HG03558 (cell line): Measurements from ENCODE around the gene TCF3.
"Not testable (repeated sequence)": the region's sequence is repeated elsewhere in the genome, so short reads cannot be mapped to it uniquely, and the experiment has no call there.

Experiments
- ATAC-seq: cut with Tn5 transposase; IDR thresholded peaks from one replicate; pipeline ENCODE4 v1.9.1; 2021; ENCODE audit warnings: moderate number of reproducible peaks; ENCODE audit not compliant: unreplicated experiment; ENCODE audit errors: extremely low read depth

Gene TCF3

DNA sequence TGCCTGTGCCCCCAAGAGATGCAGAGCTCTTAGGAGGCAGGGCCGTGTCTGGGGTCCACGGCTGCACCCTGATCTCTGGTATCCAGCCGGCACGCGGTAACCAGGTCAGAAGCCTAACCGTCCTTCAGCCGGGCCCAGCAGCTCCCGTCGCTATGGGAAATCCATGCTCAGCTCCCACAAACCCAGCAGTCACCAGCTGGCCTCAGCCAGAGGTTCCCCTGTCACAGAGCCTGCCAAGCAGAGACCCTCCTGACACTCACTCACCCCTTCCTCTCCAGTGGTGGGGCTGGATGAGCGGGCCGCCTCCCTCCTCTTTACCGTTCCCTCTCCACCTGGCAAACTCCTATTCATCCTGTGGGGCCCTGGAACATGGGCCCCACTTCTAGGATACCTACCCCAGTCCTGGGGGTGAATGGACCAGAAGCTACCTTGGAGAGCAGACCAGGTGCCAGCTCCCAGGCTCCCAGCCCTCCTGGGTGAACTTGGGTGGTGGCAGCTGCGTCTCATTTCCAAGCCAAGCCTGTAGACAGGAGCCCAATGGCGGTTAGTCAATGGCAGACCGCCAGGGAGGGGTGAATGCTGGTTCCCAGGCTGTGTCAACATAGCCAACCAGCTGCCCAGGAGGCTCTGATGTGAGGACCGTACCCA, 21.4 kb upstream of the TCF3 start:
- ATAC-seq = no peak

GRCh38 chr19:1672769-1673644, 20.6 kb upstream of the TCF3 start:
- no peak for ATAC-seq

DNA sequence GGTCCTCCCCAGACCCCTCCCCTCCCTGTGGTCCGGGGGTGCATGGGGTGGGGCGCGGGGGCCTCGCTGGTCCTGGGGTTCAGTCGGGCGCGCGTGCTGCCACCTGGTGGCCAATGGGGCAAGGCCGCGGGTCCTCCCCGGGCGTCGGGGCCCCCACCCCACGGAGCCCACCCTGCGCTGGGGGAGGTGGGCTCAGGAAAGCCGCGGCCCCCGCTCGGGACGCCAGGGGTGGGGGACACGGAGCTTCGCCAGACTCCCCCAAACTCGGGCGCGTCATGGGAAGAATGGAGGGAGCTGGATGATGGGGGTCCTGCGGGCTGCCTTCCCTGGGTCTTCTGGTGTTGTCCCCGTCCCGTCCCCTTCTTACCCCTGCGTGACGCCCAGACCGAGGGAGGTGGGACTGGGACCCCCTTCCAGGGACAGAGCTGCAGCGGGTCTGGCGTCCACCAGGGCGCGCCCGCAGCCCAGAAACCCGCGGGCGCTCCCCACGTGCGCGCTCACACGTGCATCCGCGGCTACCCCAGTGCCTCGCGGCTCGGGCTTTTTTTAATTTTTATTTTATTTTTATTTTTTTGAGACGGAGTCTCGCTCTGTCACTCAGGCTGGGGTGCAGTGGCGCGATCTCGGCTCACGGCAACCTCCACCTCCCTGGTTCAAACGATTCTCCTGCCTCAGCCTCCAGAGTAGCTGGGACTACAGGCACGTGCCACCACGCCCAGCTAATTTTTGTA, 19.8 kb upstream of the TCF3 start:
- ATAC-seq = no peak

- ATAC-seq = no peak
Observed at GRCh38 chr19:1671716-1672037, 19.3 kb upstream of the TCF3 start.

DNA sequence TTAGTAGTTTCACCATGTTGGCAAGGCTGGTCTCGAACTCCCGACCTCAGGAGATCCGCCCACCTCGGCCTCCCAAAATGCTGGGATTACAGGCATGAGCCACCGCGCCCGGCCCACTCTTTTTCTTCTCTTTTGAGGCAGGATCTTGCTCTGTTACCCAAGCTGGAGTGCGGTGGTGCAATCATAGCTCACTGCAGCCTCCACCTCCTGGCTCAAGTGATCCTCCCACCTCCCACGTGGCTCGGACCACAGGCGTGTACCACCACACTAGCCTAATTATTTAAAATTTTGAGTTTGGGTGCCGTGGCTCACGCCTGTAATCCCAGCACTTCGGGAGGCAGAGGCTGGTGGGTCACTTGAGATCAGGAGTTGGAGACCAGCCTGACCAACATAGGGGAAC, 18.3 kb upstream of the TCF3 start:
- not testable (repeated sequence) for ATAC-seq

GRCh38 chr19:1668486-1669270, 16.3 kb upstream of the TCF3 start:
- ATAC-seq = no peak

GRCh38 chr19:1668048-1668485, 15.7 kb upstream of the TCF3 start:
- no peak for ATAC-seq

DNA sequence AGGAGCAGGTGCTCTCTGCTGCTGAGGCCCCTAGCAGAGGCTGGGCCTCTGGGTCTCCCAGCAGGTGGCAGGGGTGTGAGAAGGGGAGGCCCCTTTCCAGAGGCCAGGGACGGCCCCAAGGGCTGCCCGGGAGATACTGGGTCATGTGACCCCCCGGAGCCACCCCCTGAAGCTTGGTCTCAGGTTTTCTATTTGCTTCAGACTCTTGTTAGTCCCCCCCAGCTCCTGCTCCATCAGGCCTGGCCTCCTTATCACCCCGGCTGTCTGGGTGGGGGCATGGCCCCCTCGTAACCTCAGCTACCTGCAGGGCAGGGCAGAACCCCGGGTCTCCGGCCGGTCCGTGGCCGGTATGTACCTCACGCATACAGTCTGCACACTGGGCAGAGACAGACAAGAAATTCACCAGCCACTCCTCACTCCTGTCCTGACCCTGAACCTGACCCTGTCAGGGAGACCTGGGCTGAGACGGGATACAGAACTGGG, 13.2 kb upstream of the TCF3 start:
- no peak for ATAC-seq

- no peak for ATAC-seq
Observed at GRCh38 chr19:1663852-1664251, 11.4 kb upstream of the TCF3 start.

DNA sequence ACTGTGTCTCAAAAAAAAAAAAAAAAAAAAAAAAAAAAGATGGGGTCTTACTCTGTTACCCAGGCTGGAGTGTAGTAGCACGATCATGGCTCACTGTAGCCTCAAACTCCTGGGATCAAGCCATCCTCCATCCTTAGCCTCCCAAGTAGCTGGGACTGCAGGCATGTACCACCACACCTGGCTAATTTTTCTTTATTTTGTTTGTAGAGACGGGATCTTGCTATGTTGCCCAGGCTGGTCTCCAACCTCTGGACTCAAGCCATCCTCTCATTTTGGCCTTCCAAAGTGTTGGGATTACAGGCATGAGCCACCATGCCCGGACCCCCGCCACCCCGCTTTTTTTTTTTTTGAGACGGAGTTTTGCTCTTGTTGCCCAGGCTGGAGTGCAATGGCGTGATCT, 10.8 kb upstream of the TCF3 start:
- ATAC-seq = not testable (repeated sequence)

DNA sequence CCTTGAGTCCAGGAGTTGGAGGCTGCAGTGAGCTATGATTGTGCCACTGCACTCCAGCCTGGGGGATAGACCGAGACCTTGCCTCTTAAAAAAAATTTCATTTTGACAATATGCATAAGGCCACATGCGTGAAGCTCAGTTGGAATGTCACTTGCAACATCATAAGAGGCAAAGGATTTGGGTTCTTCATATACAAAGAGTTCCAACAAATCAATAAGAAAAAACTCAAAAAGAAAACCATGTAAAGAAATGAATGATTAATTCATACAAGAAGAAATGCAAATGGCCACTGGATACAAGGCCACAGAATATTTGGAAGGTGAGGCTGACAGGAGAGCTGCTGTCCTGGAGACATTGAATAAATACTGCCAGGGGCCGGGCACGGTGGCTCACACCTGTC, 9.6 kb upstream of the TCF3 start:
- ATAC-seq = no peak

DNA sequence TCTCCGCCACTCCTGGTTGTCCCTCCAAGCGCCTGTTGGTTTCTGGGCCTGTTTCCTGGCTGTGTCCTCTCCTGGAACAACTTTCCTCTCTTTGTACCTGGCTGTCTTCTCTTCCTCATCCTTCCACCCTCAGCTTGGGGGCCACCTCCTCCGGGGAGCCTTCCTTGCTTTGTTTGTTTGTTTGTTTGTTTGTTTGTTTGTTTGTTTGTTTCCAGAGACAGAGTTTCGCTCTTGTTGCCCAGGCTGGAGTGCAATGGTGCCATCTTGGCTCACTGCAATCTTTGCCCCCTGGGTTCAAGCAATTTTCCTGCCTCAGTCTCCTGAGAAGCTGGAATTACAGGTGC, 6.6 kb upstream of the TCF3 start:
- ATAC-seq = no peak

DNA sequence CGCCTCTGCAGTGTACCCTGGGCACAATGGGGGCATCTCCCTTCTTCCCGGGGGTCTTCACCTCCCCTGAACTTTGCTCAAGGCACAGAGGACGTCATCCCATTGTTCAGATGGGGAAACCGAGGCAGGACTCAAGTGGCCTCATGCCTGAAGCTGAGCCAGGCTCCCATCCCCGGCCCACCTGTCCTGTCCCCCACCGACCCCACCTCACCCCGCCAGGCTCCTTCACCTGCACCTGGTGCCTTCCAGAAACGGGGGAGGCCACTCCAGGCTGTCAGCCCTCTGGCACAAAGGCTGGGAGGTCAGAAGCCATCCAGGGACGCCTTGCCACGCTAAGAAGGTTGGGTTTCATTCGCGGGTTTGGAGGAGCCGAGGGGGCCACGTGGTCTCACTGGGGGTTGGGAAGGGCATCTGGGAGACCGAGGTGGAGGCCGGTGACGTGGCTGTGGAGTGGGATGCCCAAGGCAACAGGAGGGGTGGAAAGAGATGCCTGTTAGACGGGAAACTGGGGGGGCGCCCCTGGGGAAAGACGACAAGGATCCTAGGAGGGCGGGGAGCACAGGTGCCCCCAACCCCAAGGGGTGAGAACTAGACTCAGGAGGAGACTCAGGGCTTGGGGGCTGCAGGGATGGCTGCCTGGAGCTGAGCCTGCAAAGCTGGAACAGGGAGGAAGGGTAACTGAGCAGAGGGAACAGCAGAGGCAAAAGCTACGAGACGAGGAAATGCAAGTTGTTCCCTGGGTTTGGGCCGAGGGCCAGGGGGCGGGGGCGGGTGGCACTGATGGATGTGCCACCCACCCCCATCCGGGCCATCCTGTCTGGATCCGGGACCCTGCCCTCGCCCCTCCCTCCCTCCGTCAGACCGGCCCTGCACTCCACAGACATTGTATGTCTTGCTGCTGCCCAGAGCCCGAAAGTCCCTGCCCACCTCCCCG, 6.0 kb upstream of the TCF3 start:
- no peak for ATAC-seq

DNA sequence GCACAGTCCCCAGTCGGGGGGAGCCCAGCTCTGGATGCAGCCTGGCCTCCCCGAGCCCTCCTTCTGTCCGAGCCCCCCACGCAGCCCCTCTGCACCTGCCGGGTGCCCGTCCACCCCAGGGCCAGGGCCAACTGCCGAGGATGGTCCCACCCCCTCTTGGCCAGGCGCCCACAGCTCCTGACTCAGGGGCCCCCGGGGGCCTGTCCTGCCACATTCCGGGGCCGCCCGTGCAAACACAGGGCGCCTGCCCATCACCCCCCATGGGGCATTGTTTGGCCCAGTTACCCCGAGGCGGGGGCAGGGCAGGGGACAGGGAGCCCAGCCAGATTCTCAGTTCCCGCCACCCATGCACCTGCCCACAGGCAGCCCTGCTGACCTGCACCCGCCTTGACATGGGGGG, 5.3 kb upstream of the TCF3 start:
- ATAC-seq = no peak

- no peak for ATAC-seq
Observed at GRCh38 chr19:1656988-1657536, 4.6 kb upstream of the TCF3 start.

DNA sequence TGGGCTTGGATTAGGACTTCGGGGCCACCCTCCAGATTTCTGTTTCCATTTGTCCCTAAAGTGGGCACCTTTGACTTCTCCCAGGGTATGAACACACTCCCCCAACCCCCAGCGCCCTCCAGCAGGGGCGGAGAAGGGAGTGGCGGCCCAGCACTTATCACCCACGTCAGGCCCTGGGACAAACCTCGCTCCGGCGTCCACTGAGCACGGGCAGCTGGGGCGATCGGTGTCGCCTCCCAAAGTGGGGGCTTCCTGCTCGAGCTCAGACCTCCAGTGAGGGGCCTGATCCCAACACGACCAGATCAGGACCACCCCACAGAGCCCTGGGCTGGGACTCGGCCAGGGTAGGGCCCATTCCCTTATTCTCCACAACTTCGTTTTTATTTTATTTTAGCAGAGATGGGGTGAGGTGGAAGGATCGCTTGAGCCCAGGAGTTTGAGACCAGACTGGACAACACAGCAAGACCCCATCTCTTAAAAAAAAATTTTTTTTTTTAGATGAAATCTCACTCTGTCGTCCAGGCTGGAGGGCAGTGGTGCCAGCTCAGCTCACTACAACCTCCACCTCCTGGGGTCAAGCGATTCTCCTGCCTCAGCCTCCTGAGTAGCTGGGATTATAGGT, 3.7 kb upstream of the TCF3 start:
- no peak for ATAC-seq

DNA sequence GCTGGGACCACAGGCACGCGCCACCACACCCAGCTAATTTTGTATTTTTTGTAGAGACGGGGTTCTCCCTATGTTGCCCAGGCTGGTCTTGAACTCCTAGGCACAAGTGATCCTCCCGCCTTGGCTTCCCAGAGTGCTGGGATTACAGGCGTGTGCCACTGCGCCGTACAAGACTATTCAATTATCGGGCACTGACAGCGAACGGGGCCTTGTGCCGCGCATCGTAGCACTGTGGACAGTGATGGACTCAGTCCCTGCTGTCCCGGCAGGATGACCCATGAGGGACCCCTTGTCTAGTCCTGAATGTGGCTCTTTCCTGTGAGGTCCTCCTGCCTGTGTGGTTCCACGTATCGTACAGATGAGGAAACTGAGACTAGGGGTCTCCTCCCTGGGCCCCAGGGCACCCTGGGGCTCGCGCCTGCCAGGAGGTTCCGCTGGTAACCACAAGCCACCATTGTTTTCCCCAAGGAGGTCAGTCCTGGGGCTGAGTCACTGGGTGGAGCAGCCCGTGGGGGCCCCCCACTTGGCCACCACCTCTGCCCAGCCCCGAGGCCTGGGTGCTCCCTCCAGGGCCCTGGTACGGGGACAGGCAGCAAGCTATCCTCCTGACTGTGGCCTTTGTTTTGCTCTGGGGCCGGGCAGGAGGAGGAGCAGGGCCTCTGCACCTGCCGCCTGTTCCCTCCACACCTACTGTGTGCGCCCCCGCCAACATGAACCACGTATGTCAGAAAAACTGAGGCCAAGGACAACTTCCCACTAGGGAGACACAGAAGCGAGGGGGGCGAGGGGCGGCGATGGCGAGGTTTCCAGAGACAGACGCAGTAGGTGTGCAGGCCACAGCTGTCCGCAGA, 2.9 kb upstream of the TCF3 start:
- no peak for ATAC-seq
